ENCODE data around the gene CCDC136.
A peak's percentile ranks its signal among the peaks of the same experiment; 100 is the strongest.

CCDC136 gene

DNA sequence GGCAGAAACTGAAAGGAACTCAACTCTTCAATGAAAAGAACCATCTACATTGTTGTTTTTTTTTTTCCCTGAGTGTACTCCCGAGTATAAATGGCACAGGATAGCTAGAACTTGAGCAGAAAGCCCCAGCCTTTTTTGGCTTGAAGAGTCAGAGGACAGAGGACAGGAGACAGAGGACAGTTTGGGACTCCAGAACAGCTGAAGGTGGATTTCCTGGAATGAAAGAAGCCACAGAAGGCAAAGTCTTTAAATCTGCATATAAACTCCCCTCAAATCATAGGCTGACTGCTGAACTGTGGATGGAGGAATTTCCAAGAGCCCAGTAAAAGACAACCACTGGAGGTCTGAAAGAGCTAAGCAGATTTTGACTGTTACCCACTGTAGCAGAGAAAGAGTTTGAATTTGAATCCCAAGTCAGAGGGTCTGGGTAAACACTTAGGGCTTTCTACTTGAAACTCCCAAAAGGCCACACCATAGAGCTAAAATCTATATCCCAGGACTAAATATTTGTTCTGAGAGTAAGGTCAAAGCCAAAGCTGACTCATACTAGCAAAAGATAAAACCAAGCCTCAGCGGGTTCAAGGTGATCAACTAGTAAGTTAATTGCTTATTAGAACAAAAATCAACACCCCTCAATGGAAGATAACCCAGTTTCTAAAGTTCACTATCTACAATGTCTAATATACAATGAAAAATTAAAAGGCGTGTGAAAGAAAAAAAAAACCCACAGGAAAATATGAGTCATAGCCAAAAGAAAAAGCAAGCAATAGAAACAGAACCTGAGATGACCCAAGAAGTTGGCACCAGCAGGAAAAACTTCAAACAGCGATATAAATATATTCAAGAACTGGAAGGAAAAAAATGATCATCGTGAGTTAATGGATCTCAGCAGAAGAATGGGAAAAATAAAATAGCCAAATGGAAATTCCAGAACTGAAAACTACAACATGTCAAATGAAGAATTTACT is 14.3 kb upstream of the CCDC136 start:
- no peak for DNase-seq

DNA sequence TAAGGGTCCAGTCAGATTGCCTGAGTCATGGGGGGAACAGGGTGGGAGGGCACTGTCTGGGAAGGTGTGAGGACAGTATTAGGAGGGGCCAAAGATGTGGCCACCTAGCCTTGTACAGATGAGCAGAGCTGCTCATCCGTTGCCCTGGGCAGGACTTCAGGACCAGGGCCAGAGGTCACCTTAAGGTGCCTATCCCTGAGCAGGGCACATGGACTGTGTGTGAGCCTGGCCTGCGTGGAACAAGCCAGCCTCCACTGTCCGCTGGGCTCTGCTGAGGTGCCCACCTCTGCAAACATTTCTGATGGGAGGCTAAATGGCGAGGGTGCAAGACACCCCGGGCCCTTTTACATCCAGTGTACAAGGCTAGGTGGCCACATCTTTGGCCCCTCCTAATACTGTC is 12.8 kb upstream of the CCDC136 start:
- no peak for DNase-seq

DNA sequence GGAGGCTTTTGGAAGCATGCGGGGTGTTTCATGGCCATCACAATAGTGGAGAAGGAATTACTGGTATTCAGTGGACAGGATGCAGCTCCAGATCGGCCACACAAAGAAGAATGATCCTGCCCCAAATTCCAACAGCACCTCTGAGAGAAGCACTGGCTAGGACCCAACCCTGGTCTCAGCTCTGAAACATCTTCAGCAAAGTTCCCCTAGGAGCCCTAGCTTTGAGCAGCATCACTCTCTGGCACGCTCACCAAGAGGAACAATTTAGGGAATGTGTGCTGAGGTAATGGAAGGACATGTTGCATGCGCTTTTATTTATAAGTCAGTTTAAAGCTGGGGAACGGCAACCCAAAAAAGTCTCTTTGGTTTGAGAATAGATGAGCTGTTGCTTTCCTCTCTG is 10.6 kb upstream of the CCDC136 start:
- DNase-seq = no peak

DNA sequence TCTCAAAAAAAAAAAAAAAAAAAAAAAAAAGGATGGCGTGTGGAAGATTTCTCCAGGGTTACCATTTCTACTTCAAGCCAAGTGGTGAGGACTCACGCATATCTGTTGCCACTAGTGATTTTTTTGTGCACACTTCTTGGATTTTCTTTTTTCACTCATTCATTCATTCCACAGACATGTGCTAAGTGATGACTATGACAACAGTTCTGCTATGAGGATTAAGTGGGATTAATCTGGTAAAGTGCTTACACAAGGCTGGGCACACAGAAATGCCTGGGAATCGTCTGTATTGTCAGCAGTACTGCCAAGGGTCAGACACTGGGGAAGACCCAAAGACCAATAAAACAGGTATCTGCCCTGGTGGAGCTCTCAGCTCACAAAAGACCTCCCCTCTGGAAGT is 9.9 kb upstream of the CCDC136 start:
- DNase-seq = no peak

DNA sequence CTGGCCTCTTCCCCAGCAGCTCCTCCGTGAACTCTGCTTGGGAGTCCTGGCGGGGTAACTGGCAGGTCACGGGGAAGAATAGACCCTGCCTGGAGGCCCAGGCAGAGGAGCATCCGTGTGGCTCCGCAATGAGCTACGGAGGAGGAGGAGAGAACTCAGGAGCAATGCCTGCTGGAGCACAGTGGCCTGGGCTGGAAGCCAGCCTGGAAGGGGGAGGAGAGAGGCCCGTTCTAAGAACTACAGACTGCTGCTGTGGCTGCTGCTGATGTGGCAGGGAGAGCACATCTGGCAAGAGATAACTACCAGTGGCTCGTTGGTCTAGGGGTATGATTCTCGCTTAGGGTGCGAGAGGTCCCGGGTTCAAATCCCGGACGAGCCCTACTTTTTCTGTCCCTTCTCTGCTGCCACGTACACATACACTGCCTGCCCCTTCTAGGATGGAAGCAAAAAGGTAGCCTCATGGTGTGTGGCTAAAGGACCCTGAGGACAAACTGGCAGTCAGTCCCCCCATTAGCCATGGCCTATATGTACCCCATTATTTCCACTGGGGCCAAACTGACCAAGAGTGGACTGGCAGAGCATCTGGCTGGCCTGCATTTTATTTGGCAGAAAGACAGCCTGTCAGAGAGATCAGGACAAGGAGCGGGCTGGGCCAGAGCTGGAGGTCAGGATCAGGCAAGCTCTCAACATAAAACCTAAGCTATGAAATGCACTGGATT is 8.5 kb upstream of the CCDC136 start:
- DNase-seq = no peak

DNA sequence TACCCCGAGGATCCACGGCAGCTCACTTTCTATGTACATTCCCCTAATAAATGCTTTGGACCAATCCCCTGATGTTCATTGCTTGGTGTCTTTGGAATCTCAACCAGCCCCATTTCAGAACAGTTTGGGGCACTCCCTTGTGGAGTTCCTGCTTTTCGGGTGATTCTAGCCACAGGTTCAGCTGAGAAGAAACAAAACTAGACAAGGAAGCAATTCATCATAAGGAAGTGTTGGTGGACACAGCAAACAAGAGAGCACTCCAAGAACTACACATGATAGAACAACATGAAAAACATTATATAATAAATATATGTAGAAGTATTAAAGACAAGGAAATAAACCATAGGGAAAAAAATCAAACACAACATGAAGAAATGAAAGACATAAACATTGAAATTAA is 6.0 kb upstream of the CCDC136 start:
- no peak for DNase-seq

DNA sequence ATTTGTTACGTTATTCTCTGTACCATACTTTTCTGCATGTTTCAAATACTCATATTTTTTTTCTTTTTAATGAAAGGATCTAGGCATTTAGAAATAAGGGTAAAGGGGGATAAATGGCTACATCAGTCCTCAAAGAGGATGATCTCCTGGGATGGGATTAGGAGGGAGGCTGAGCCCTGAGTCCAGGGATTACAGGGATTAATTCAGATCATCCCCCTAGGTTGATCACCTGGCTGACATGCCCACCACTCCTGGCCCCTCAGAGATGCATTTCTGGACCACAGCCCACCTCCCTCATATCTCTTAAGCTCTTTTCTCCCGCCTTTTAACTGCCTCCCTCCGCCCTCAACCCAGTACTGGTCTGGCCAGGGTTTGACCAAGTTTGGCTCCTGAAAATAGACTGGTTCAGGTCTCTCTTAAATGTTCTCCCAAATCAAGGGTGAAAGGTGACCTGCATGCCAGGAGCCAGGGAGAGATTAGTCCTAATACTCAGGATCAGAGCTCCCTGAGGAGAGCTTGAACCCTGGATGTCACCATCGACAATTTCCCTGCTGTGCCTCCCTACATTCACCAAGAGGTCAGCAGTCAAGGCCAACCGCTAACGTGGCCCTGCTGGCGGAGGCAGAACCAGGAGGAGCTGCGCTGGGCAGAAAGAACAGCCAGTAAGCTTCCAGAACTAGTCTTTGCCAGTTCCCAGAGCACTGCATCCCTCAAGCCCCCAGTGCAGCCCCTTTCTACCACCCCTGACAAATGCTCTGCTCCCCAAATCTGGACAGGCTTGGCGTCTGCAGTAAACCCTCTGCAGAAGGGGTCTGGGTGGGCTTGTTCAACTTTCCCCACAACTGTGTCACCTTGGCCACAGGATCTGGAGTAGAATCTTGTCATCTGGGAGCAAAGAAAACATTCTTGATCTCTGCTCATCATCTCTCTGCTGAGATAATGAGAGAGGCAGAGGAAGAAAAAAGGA is 3.0 kb upstream of the CCDC136 start:
- no peak for DNase-seq

DNA sequence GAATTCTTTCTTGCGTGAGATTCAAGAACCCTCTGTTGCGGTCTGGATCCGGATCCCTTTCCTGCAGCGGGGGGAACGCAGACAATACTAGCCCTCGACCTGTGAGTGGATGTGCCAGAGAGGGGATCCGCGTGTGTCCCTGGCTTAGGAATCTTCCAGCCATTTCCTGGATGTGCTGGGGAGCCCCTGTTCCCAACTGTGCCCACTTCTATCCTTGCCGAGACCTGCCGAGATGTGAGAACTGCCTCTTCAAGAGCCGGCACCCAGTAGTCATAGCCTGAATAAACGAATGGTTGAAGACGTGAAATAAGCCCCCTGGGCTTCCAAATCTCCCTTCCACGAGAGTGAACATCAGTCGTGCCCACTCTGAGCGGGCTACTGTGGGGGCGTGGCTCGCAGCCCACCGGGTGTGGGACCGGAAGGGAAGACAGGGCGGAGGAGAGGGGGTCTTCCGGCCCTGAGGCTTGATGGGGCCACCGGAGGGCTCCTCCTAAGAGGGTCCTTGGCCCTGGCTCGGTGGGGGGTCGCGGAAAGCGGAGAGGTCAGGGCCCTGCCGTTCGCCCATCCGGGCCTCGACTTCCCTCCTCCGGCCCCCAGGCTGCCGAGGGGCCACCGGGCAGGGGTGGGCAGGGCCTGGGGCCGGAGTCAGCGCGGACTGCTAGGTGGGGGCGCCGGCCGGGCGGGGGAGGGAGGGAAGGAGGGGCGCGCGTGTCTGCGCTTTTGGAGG is 1.3 kb upstream of the CCDC136 start:
- peak in 1 of 2 experiments; percentile 19 for DNase-seq

DNA sequence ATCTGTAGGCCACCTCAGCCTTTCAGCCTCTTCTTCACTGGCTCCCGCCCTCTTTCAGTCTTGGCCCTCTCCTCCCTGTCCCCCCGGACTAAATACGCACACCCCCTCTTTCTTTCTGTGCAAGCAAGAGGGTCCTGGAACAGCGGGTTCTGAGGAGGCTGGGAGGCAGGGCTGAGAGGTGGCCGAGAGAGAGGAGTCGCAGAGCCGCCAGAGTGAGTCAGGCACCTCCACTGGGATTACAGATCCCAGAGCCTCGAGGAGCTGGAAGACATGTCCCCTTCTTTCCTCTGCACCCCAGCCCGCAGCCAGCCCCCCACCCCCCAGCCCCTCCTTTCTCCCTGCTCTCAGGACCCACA is 182 bp downstream of the CCDC136 start:
- DNase-seq = peak in 1 of 2 experiments; percentile 59

DNA sequence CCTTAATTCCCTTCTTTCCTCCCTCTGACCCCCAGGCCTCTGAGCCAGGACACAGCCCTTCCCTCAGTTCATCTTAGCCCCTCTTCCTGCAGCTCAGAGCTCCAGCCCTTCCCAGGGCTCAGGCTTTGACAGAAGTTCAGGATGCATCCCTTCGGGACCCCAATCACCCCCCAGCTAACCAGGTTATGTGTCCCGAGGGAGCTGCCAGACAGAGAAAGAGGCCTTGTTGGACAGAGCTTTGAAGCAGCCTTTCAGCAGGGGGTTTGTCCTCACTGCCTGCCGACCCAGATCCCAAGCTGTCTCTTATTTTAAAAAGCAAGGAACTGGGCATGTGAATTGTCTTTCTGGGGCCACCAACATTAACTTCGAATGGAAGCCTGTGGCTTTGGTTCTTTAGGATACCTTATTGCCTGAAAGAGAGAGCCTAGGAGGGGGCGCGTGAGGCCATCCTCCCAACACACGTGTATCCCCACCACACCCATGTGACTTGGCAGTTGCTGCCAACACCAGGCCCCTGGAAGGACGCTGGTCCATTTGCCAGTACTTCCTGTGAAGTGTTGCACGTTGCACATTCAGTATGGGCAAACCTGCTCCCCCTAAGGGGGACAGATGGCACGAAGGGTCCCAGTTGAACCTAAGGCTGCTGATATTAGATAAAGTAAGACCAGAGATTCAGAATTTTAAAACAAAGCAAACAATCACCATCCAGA is 858 bp downstream of the CCDC136 start:
- DNase-seq = peak; percentile 17 to 57

DNA sequence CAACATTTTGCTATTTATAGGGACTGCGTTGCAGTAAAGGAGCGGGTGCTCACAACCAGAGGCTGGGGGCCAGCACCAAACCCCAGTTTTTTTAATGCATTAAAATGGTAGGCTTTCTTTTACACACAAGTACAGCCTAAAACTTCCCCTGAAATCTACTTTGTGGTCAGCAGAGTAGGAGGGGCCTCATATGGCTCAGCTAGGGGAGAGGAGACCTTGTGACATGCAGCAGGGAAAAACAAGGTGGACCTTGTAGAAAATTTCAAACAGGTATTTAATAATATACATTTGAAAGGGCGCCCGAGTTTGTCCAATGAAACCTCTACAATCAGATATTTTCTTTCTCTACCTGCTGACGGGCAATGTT is 1.4 kb downstream of the CCDC136 start:
- no peak for DNase-seq

DNA sequence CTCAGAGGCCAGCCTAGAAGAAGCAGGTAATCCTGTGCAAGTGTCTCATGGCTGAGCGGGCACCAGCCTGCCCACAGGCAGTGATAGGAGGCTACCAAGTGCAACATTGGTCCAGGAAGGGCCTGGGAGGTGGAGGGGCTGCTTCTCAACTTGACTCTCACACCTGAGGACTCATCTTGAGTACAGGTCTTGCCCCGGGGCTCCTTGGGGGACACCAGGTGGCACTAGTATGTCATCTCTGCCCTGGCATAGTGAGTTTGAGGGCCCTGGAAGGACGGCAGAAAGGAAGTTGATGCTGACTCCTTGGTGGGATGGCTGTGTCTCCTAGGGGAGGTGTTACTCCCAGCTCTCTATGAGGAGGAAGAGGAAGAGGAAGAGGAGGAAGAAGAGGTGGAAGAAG is 2.3 kb downstream of the CCDC136 start:
- DNase-seq = no peak

DNA sequence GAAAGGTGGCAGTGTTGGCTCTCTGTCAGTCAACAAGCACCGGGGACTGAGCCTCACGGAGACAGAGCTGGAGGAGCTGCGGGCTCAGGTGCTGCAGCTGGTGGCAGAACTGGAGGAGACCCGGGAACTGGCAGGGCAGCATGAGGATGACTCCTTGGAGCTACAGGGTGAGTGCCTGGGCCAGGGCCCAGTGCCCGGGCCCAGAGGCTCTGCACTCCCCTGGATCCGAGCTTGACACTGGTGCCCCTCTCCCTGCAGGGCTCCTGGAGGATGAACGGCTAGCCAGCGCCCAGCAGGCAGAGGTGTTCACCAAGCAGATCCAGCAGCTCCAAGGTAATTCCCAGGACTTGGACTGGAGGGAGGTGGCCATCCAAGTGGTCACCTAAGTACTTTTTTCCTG is 2.7 kb downstream of the CCDC136 start:
- no peak for DNase-seq

DNA sequence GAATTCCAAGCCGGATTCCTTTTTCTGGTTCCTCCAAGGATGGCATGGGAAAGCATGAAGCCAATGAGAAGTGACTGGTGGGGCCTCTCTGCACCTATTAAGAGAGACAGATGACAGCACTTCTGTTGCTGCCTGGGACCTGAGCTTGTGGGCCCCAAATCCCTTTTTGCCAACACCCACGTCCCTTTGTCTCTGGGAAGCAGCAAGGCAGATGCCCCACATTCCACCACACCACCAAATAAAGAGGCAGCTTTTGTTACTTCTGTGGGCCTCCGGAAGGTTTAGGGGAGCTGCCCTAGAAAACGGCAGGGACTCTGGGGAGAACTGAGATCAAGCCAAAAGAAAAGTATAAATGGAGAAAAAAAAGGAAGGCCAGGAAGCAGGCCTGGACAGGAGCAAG is 3.4 kb downstream of the CCDC136 start:
- DNase-seq = no peak

DNA sequence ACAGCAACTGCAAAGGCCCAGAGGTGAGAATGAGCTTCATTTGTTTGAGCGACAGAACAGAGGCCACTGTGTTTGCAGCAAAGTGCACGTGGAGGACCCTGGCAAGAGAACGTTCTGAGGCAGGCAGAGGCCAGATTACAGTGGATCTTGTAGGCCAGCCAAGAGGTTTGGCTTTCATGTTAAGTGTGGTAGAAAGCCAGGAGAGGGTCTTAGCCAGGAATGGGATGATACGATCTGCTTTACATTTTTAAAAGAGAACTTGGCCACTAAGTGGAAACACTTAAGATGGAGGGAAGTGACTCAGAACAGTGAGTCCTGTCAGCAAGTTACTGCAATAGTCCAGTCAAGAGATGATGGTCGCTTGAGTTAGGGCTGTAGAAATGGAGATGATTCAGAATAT is 4.6 kb downstream of the CCDC136 start:
- no peak for DNase-seq

DNA sequence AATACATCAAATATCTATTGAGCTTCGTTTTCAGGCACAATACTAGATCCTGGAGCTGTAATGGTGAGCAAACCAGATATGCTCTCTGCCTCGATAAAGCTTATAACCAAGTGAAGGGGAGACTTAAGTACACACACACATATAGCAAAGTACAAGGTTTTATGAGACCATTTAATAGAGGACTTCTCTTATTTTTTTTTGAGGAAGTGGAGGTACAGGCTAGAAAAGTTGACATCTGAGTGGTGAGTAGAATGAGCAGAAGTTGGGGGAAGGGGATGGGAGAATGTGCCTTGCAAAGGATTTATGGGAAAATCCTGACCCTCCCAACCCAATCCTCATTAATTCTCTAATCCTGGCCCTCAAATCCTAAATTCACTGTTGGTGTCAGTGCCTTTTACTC is 7.7 kb downstream of the CCDC136 start:
- DNase-seq = no peak

DNA sequence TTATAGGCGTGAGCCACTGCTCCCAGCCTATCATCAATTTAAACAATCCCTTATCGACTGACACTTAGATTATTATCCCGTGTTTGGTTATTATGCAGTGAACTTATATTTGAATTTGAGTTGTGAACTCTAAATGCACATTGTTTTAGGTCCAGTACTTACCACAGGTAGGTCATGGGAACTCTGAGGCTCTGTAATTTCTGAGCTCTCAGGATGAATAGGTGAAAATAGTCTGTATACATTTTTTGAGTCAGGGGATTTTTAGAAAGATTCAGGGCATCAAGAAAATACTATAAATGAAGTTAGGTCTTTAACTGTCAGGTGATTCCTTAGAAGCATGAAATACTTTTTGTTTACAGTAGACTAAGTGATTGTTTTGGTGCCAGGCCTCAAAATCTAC is 8.8 kb downstream of the CCDC136 start:
- DNase-seq = no peak

DNA sequence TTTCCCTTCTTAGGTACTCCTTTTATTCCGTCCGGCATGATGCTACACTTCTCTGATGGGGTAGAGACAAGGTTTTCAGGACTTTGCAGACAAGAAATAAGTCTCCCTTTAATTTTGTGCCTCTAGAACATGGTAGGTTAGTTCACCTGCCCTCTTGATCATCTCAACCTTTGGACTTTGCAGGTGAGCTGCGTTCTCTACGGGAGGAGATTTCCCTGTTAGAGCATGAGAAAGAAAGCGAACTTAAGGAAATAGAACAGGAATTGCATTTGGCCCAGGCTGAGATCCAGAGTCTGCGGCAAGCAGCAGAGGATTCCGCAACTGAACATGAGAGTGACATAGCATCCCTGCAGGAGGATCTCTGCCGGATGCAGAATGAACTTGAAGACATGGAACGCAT is 9.2 kb downstream of the CCDC136 start:
- no peak for DNase-seq

DNA sequence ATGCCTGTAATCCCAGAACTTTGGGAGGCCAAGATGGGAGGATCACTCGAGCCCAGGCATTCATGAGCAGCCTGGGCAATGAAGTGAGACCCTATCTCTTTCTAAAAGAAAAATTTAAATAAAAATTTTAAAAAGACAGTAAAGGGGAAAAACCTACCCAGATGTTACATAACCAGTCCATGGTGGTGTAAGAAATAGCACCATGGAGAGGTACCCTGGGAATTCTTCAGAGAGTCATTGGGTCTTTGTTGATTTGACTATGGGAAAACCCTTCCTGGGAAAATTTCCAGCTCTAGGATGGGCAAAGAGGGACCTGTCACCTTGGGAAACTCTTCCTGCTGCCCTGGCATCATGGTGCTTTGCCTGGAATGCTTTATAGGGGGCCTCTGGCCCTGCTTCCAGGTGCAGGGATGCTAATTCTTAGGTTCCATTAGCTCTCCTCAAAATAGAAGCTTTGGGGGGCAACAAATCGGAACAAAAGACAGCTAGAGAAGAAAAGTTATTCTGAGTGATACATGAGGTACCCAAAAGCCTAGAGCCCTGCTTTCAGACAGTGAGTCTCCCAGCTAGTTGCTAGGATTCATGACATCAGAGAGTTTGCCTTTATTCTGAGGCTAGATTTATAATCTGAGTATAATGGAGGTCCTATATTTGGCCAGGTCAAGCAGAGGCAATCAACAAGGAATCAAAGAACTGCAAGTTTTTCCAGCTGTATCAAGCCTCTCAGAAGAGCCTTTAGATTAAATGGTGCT is 10.1 kb downstream of the CCDC136 start:
- no peak for DNase-seq

DNA sequence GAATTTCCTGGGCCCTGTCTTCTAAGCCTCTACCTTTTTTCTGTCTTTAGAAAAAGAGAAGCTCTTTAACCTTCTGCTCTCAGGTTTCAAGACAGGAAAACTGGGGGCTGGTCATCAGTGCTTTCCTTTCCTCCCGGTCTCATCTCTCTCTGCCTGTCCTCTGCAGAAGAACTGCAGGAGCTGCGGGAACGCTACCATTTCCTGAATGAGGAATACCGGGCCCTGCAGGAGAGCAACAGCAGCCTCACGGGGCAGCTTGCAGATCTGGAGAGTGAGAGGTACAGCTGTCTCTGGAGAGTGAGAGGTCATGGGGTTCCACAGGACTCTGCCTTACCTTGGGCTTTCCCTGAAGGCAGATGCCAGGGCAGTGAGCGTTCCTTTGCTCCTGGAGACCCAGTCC is 12.7 kb downstream of the CCDC136 start:
- no peak for DNase-seq

DNA sequence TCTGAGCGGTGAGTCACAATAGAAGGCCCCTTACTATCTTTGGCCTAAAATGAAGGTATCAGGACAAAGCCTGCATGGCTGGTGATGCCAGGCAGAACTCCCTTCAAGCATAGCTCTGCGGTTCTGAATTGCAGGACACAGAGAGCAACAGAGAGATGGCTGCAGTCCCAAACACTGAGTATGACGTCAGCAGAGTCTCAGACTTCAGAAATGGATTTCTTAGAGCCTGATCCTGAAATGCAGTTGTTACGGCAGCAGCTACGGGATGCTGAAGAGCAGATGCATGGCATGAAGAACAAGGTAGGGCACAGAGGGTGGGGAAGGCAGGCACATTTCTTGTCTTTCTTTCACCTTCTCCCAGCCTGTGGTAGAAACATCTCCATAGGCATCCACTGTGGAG is 13.5 kb downstream of the CCDC136 start:
- DNase-seq = no peak
